A549 (cell line): ENCODE measurements around the gene NINL.

Source experiments
- CHD2 ChIP-seq: fragments of 150-350 bp; IDR thresholded peaks from 2 replicates; pipeline ENCODE4 v1.6.1; 2014; ENCODE audit warnings: low read length; ENCODE audit not compliant: partially characterized antibody
- EHF ChIP-seq: fragments of 250-450 bp; sonication (Bioruptor Pico); IDR thresholded peaks from 2 replicates; pipeline ENCODE4 v1.5.0; 2020; ENCODE audit warnings: mild to moderate bottlenecking
- EP300 ChIP-seq, 2 experiments: fragments of >200 bp; sonication (Bioruptor Twin); formaldehyde crosslinking; IDR thresholded peaks; 2 replicates in 1 of 2; 3 replicates in 1 of 2; pipeline ENCODE4 v1.6.1; 2016 to 2017
- HOXA7 ChIP-seq: fragments of 250-450 bp; sonication (Bioruptor Pico); IDR thresholded peaks from 2 replicates; pipeline ENCODE4 v1.5.0; 2020; ENCODE audit warnings: mild to moderate bottlenecking, moderate library complexity
- MAFK ChIP-seq: fragments of 450-650 bp; IDR thresholded peaks from 2 replicates; pipeline ENCODE4 v1.6.1; 2014; ENCODE audit not compliant: partially characterized antibody
- POLR2A ChIP-seq: IDR thresholded peaks from 2 replicates; pipeline ENCODE4 v1.6.1; 2012; ENCODE audit warnings: mild to moderate bottlenecking, low read length
- RCOR1 ChIP-seq: fragments of 150-350 bp; IDR thresholded peaks from 2 replicates; pipeline ENCODE4 v1.6.1; 2014; ENCODE audit warnings: antibody characterized with exemption, low read length, low read depth
- RFX5 ChIP-seq: fragments of 450-650 bp; IDR thresholded peaks from 2 replicates; pipeline ENCODE4 v1.7.1; 2014; ENCODE audit warnings: antibody characterized with exemption, mild to moderate bottlenecking, moderate library complexity
- SMC3 ChIP-seq: fragments of >200 bp; sonication (Bioruptor Twin); formaldehyde crosslinking; IDR thresholded peaks from 3 replicates; pipeline ENCODE4 v1.6.1; 2018; ENCODE audit warnings: inconsistent platforms
- TF ChIP-seq, protein P1 (sequence below): fragments of >200 bp; sonication (Bioruptor Twin); formaldehyde crosslinking; IDR thresholded peaks from 3 replicates; pipeline ENCODE4 v1.5.1; 2016

DNA sequence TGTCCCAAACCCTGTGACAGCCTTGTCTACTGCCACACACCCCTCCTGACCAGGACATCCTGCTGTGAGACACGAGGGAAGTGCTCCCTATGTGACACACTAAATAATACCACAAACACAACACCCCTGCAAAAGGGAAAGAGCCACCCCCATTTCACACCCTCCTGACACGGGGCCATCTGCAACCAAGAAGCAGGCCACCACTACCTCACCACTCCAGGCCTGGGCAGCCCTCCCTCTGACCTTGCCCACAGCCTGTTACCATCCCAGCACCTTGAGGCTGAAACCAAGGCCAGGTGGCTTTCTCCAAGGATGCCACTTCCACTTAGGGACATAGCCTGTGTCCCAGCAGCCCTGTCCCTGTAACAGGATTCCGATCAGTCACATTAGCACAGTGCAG lies 68.2 kb downstream of the NINL start:
- TF ChIP-seq, protein P1, sequence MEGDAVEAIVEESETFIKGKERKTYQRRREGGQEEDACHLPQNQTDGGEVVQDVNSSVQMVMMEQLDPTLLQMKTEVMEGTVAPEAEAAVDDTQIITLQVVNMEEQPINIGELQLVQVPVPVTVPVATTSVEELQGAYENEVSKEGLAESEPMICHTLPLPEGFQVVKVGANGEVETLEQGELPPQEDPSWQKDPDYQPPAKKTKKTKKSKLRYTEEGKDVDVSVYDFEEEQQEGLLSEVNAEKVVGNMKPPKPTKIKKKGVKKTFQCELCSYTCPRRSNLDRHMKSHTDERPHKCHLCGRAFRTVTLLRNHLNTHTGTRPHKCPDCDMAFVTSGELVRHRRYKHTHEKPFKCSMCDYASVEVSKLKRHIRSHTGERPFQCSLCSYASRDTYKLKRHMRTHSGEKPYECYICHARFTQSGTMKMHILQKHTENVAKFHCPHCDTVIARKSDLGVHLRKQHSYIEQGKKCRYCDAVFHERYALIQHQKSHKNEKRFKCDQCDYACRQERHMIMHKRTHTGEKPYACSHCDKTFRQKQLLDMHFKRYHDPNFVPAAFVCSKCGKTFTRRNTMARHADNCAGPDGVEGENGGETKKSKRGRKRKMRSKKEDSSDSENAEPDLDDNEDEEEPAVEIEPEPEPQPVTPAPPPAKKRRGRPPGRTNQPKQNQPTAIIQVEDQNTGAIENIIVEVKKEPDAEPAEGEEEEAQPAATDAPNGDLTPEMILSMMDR = no peak
- TF ChIP-seq SMC3 (no peak), POLR2A (no peak), CHD2 (no peak), EP300 (IDR thresholded peaks at IDR 0.05) (no peak), RCOR1 (no peak), HOXA7 (CRISPR knock-in tag) (no peak), MAFK (no peak), EHF (CRISPR knock-in tag) (no peak), RFX5 (no peak)
